HG03097 (cell line): ENCODE measurements around the gene ACSM4.
"Not testable (repeated sequence)": the region's sequence is repeated elsewhere in the genome, so short reads cannot be mapped to it uniquely, and the experiment has no call there.

Source experiments
- ATAC-seq: cut with Tn5 transposase; IDR thresholded peaks from one replicate; pipeline ENCODE4 v1.9.1; 2021; ENCODE audit not compliant: unreplicated experiment, low FRiP score

Gene ACSM4

DNA sequence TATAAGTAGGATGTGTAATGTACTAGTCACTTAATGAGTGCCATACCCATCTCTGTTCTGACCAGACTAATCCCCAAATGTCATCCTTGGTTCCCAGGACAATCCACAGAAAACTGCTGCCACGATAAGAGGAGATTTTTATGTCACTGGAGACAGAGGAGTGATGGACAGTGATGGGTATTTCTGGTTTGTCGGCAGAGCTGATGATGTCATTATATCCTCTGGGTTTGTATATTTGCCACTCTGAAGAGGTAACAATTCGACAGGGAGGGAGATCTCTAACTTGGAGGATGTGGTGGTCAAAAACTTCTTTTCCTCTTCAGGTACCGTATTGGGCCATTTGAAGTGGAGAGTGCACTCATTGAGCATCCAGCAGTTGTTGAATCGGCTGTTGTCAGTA lies 20.3 kb downstream of the ACSM4 start:
- ATAC-seq, result no peak

DNA sequence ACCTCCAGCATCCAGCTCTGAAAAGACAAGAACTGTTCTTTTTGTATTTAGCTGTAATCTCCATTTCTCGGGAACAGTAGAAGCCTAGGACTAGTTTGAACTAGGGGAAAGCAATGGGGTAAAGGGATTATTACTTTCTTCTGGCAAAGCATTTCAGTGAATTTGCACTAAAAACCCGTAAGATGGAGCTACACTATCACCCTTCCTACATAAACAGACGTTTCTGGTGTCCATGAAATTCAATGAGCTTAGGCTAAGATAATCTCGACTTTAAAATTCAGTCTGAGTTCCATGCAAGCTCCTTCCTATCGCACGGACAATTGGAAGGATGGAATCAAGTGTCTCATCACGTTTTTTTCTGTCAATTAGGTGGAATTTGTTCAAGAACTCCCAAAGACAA lies 24.0 kb downstream of the ACSM4 start:
- ATAC-seq, result no peak

DNA sequence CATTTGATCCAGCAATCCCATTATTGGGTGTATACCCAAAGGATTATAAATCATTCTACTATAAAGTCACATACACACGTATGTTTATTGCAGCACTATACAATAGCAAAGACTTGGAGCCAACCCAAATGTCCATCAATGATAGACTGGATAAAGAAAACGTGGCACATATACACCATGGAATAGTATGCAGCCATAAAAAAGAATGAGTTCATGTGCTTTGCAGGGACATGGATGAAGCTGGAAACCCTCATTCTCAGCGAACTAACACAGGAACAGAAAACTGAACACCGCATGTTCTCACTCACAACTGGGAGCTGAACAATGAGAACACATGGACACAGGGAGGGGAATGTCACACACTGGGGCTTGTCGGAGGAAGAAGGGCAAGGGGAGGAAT lies 33.9 kb downstream of the ACSM4 start:
- not testable (repeated sequence) for ATAC-seq

DNA sequence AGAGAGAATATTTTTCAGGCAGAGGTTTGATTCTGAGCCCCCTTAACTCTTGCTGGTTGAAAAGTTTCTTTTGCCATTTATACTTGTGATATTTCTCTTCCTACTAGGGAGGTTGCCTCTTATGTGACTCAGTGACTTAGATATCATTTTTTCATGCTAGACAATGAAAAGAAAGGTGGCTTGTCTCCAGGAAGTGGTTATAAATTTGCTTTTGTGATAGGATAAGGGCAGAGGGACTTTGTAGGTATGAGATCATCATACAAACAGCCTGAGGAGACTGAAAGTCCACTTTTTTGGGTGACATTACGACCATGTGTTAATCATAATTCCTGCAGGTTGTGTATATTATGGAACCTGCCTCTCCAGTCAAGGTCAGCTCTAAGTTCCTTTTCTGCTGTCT lies 35.8 kb downstream of the ACSM4 start:
- no peak for ATAC-seq

DNA sequence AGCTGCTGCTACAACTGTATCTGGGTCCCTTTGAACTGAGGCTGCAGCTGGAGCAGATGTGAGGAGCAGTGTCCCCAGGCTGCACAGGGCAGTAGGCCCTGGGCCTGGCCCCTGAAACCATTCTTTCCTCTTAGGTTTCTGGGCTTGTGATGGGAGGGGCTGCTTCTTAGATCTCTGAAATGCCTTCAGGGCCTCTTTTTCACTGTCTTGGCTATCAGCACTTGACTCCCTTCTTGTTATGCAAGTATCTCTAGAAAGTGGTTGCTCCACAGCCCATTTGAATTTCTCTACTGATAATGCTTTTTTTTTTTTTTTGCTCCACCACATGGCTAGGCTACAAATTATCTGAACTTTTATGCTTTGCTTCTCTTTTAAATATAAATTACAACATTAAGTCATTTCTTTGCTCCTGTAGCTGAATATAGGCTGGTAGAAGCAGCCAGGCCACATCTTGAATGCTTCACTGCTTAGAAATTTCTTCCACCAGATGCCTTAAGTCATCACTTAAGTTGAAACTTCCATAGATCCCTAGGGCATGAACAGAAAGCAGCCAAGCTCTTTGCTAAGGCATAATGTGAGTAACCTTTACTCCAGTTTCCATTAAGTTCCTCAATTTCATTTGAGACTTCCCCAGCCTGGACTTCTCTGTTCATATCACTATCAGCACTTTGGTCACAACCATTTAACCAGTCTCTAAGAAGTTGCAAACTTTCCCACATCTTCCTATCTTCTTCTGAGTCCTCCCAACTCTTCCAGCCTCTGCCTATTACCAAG lies 41.1 kb downstream of the ACSM4 start:
- no peak for ATAC-seq

DNA sequence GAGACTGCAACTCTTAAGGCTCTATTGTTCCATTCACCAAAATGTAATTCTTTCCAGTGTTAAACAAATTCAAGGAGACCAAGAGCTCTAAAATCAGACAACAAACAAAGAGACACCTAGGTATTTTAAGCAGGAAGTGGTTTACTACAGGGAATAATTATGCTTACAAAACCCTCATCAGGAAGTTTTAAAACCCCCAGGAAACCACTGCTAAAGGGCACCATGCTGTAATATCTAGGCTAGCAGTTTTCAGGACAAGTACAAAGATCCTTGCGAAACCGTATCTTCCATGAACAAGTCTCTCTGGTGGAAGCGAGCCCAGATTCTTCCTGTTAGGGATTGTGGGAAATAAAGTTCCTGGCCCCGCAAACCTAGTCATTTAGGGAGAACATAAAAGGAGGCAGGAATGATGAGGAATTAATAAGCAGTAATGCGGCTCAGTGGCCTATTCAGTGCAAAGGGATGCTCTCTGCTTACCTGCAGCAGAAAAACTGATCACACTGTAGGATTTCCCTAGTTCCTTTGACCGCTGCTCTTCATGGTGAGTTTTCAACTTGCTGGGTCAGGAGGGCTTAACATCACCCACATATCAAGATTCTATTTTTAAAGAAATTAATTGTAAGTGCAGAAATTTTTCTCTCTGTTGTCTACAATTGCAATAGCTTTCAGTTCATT lies 42.8 kb downstream of the ACSM4 start:
- ATAC-seq, result no peak

DNA sequence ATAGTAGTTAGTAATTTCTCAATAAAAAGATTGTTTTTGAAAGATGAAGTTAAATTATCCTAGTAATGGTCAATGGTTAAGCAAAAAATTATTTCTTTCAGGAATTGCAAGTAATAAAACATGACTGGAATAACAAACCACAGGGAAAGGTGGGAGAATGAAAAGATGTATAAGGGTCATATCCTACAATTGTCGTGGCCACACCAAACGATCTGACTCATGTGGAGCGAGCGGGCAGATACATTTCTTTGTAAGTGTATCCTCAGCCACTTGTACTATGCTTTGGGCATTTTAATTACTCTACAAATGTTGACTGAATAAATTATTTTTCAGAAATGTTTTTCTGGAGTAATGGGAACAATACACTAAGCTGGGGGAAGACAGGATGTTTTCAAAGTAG lies 45.5 kb downstream of the ACSM4 start:
- no peak for ATAC-seq

DNA sequence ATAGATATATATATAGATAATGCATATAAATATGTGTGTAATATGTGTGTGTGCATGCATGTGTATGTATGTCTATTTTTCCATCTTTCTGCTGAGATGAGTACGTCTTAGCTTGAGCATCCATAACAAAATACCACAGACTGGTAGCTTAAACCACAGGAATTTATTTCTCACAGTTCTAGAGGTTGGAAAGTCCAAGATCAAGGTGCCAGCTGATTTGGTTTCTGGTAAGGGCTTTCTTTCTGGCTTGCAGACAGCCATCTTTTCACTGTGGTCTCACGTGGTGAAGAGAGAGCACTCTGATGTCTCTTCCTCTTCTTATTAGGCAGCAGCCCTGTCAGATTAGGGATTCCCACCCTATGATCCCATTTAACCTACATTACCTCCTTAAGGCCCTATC lies 47.3 kb downstream of the ACSM4 start:
- no peak for ATAC-seq

DNA sequence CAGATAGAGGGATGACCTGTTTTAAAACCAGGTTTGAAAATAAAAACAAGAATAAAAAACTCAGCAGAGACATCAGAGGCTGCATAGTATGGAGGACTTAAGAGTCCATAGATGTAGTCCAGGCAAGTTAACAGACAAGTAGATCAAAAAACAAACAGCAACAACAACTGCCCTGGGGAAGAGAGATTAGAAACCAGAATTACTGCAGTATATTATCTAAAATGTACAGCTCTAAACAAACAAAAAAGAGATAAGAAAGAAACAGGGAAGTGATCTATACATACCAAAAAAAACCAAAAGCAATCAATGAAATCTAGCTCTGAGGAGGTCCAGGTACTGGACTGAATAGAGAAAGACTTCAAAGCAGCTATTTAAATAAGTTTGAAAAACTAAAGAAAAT lies 48.8 kb downstream of the ACSM4 start:
- ATAC-seq, result no peak

DNA sequence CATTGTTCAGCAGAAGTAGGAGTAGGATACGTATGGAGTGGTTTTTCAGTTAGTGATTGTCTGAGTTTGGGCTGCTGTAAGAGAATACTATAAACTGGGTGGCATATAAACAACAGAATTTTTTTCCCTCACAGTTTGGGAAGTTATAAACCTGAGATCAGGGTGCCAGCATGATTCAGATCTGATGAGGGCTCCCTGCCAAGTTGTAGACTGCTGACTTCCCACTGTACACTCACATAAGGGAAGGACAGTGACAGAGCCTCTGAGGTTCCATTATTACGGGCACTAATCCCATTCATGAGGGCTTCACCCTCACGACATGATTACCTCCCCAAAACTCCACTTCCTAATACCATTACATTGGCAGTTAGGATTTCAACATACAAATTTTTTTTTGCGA lies 50.7 kb downstream of the ACSM4 start:
- ATAC-seq, result no peak

DNA sequence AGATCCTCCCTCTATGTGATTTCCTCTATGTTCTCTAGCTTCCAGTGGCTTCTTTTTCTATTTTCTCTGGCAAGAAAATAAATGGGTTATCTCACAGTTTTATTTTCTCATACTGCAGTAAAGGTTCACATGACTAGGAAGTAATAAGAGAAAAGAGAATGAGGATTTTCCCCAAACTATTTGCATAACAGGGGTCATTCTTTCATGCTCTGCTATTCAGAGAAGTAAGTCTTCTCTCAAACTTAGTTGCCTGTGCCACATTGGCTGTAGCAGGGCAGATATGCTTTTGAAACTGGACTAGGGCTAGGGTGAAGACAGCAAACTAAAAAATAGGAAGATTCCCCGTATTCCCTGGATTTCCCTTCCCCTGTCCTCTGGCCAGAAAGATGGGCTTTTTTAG lies 57.4 kb downstream of the ACSM4 start:
- no peak for ATAC-seq

DNA sequence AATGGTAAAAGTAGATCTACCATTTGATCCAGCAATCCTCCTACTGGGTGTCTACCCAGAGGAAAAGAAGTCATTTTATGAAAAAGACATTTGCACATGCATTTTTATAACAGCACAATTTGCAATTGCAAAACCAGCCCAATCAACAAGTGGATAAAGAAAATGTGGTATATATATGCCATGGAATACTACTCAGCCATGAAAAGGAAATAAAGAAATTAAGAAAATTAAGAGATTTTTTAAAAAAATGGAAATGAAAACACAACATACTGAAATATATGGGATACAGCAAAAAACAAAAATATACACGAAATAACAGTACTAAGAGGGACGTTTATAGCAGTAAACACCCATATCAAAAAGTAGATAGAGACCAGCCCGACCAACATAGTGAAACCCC lies 58.9 kb downstream of the ACSM4 start:
- ATAC-seq, result no peak

DNA sequence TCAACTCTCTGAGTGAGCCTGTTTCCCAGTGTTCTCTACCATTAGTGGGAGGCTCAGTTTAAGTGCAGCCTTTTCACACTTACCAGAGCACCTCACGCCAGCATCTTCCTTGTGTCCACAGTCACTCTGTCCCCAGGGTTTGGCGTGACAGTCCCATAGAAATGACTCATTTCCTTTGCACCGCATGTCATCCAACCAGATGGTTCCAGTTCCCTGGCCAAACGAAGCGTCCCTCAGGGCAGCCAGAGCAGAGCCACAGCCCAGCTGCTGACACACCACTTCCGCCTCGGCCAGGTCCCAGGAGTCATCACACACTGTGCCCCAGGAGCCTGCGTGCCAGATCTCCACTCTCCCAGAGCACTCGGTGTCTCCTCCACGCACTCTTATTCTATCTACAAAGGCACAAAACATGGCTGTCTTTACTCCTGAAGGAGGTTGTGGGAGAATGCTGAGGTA lies 65.4 kb downstream of the ACSM4 start:
- peak; percentile 71 for ATAC-seq

DNA sequence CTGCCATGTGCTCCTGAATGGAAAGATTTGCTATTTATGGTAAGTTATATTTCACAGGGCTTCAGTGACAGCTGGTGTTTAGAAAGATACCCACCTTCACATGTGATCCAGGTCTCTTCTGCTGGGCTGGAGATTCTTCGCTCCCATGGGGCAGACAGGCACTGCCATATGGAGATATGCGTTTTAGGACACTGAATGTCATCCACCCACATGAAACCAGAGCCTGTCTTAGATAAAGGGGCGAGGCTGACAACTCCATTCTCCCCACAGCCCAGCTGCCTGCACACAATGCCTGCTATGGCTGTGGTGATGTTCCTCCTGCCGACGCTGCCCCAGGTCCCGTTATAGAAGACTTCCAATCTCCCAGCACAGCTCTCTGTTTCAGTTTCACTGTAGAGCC lies 69.4 kb downstream of the ACSM4 start:
- no peak for ATAC-seq

DNA sequence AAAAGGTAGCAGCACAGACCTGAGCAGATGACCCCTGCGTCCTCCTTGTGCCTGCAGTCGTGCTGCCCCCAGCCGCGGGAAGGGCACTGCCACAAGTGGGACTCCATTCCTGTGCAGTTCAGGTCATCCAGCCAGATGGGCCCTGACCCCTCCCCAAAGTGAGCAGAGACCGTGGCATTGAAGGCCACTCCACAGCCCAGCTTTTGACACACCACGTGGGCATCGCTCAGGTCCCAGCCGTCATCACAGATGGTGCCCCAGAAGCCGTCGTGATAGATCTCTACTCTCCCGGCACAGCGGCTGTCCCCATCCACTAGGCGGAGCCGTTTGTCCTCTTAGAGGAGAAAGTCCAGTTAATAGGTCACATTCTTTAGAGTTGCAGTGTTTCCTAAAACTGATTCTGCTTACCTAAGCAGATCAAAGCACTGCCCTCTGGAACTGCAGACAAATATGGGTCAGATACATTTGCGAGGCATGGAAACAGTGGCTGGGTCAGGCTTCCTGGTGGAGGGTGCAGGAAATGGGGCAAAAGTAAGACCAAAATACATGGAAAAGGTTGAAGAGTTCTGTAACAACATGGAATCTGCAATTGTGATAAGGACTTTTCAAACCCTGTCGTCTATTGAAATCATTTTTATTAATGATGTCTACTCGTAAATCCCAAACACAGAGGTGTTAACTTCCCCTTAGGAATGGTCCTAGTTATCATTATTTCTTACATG lies 70.7 kb downstream of the ACSM4 start:
- no peak for ATAC-seq

DNA sequence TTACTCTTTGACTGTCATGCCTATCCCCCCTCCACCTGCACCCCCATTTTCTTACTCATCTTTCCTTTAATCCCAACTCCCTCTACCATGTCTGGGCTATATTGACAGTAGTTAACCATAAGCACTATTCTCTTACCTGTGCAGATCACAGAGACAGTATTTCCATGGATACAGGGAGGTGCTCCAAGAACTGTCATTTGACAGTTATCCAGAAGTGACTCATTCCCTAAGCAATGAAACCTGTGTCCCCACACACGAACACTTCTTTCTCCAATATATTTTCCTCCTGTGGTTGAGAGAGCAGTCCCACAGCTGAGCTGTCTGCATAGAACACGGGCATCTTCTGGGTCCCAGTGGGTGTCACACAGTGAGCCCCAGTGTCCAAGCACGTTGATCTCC lies 71.3 kb downstream of the ACSM4 start:
- ATAC-seq, result no peak

DNA sequence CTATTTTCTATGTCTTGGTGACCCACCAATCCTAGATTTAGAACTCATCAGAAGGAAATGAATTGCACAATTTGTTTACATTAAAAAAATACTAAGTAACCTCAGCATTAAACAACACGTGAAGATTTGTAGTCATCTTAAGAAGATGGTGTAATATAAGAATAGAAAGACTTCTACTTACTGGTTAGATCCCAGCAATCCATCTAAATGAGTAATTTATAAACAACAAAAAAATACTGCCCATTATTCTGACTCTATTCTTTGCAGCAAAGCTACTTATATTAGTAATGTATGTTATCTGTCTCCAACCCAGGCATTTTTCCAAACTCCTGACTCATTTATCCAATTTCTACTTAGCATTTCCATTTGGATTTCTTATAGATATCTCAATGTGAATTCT lies 72.3 kb downstream of the ACSM4 start:
- no peak for ATAC-seq
